A549 treated with Mapracorat at 1 μM for 4 hours (cell line): Measurements from ENCODE around the gene TEPSIN. TPM values are rescaled to one million over a fixed set of nuclear protein-coding genes. Genes with fewer than 3 reads are reported as not detected.

Experiments used
- total RNA-seq: library from RNA; stranded (reverse); fragments of 200-300 nt; extraction: Qiagen RNA extraction; gene quantifications from 5 replicates; pipeline ENCODE4 v1.2.3, GENCODE V29; 2022

The TEPSIN gene
- total RNA-seq: 17.8 to 29.7 TPM (median 28.2 TPM) in 5 replicates

GRCh38 chr17:81238815-81239713, at the start of gene TEPSIN, which contains the start of gene NDUFAF8:
TEPSIN (minus strand) TSS chr17:81239055; CDS start chr17:81239033, 22 bp downstream.
NDUFAF8 (plus strand) TSS chr17:81239318; CDS start chr17:81239364, 46 bp downstream.

GRCh38 chr17:81222906-81223761, 15.7 kb downstream of the TEPSIN start, which contains the start of gene CEP131:
CEP131 (minus strand) TSS chr17:81222965; CDS start chr17:81220056, 2,909 bp downstream.

Other genes starting within 250 kb of the TEPSIN start
- 28.2 to 38.0 TPM (median 35.3 TPM) in 5 replicates for gene CHMP6, start 247.2 kb downstream of the TEPSIN start, total RNA-seq
- 98.5 to 123 TPM (median 117 TPM) in 5 replicates for gene BAIAP2, start 203.9 kb downstream of the TEPSIN start, total RNA-seq
- gene PVALEF, start 73.5 kb downstream of the TEPSIN start, total RNA-seq: not detected in 5 replicates
- gene AATK, start 72.8 kb downstream of the TEPSIN start, total RNA-seq: 0.25 to 0.65 TPM (median 0.33 TPM) in 5 replicates
- gene CEP131, start 16.1 kb downstream of the TEPSIN start, total RNA-seq: 6.0 to 9.8 TPM (median 8.0 TPM) in 5 replicates
- 99.5 to 232 TPM (median 212 TPM) in 5 replicates for gene NDUFAF8, start 263 bp upstream of the TEPSIN start, total RNA-seq
- gene SLC38A10, start 56.3 kb upstream of the TEPSIN start, total RNA-seq: 48.0 to 77.5 TPM (median 76.0 TPM) in 5 replicates
- 6.4 to 10.5 TPM (median 9.6 TPM) in 5 replicates for gene BAHCC1, start 156.4 kb upstream of the TEPSIN start, total RNA-seq